OCI-LY7 (cell line): ENCODE results near the gene TLNRD1. TPM values are rescaled to one million over a fixed set of nuclear protein-coding genes. Genes with fewer than 3 reads are reported as not detected.

Experiments used
- BruUV-seq: library from RNA; stranded (reverse); fragments of 400-500 nt; replicated peaks from 2 replicates; lab custom pipeline; 2021; lab: Mats Ljungman, UMichigan
- CTCF ChIA-PET: fragments of 300-600 bp; sonication (Branson Sonifier 250); formaldehyde crosslinking; loops from one replicate; lab custom pipeline; 2022; ENCODE audit warnings: antibody characterized with exemption; ENCODE audit not compliant: unreplicated experiment; lab: Charles Lee
- POLR2A ChIA-PET: fragments of 300-600 bp; sonication (Branson Sonifier 250); formaldehyde crosslinking; loops from one replicate; lab custom pipeline; 2022; ENCODE audit warnings: antibody characterized with exemption; lab: Charles Lee
- DNase-seq: peaks from one replicate; pipeline ENCODE4 v3.0.0-alpha.2; 2015; ENCODE audit warnings: low spot score
- H2AFZ ChIP-seq: fragments of 200-600 bp; sonication (generic), shearing (Covaris generic); 2 replicates; pipeline ENCODE4 v1.6.1; 2014; ENCODE audit warnings: mild to moderate bottlenecking, antibody characterized with exemption, low read length, moderate library complexity
- H3K27ac ChIP-seq: fragments of 200-600 bp; sonication (generic); 2 replicates; pipeline ENCODE4 v1.5.1; 2014; ENCODE audit warnings: mixed run types, low read depth, mild to moderate bottlenecking, moderate library complexity, low read length, inconsistent platforms; ENCODE audit not compliant: poor library complexity, severe bottlenecking
- H3K36me3 ChIP-seq: fragments of 200-600 bp; sonication (generic); 2 replicates; pipeline ENCODE4 v1.6.1; 2014; ENCODE audit warnings: mild to moderate bottlenecking, antibody characterized with exemption, low read length, moderate library complexity, mixed read lengths; ENCODE audit not compliant: insufficient read depth
- H3K4me1 ChIP-seq: fragments of 200-600 bp; sonication (generic); 2 replicates; pipeline ENCODE4 v1.5.1; 2014; ENCODE audit warnings: mild to moderate bottlenecking, low read length; ENCODE audit not compliant: insufficient read depth, poor library complexity, severe bottlenecking
- H3K4me2 ChIP-seq: fragments of 200-600 bp; sonication (generic); 2 replicates; pipeline ENCODE4 v1.6.1; 2014; ENCODE audit warnings: mild to moderate bottlenecking, low read length
- H3K4me3 ChIP-seq: fragments of 200-600 bp; sonication (generic); 2 replicates; pipeline ENCODE4 v1.5.1; 2014; ENCODE audit warnings: mild to moderate bottlenecking, low read depth, low read length; ENCODE audit not compliant: poor library complexity, severe bottlenecking
- H3K79me2 ChIP-seq: fragments of 200-600 bp; sonication (generic); 2 replicates; pipeline ENCODE4 v1.6.1; 2016; ENCODE audit warnings: low read depth, mild to moderate bottlenecking, low read length, moderate library complexity, mixed read lengths; ENCODE audit not compliant: insufficient read depth
- H3K9me2 ChIP-seq: fragments of 200-600 bp; sonication (generic); 2 replicates; pipeline ENCODE4 v1.6.1; 2016; ENCODE audit warnings: mild to moderate bottlenecking, low read length, mixed read lengths; ENCODE audit not compliant: insufficient read depth
- H3K9me3 ChIP-seq: fragments of 200-600 bp; sonication (generic); 2 replicates; pipeline ENCODE4 v1.6.1; 2014; ENCODE audit warnings: mild to moderate bottlenecking, mixed run types, low read length, mixed read lengths
- H4K20me1 ChIP-seq: fragments of 200-600 bp; sonication (generic); 2 replicates; pipeline ENCODE4 v1.6.1; 2014; ENCODE audit warnings: mild to moderate bottlenecking, antibody characterized with exemption, low read length, moderate library complexity, mixed read lengths; ENCODE audit not compliant: insufficient read depth
- CTCF ChIP-seq: fragments of 200-600 bp; sonication (generic); conservative IDR thresholded peaks from 2 replicates; pipeline ENCODE4 v1.5.1; 2014; ENCODE audit warnings: mild to moderate bottlenecking, antibody characterized with exemption, low read length, moderate library complexity, mixed read lengths
- EZH2phosphoT487 ChIP-seq: fragments of 200-600 bp; sonication (generic); IDR thresholded peaks from 2 replicates; pipeline ENCODE4 v1.6.1; 2018; ENCODE audit warnings: low read depth, borderline replicate concordance, mild to moderate bottlenecking, mixed run types, antibody characterized with exemption, low read length, moderate library complexity, mixed read lengths
- intact Hi-C: fragments of 100-400 bp; cut with micrococcal nuclease; formaldehyde crosslinking; loops from one replicate; pipeline ENCODE4 v1.10.0; 2022; ENCODE audit not compliant: unreplicated experiment
- total RNA-seq, 2 experiments: library from RNA; depleted of rRNA in 1 of 2; stranded (reverse); fragments of >200 nt in 1 of 2; shearing (Covaris generic) in 1 of 2; gene quantifications; 2 replicates each; pipeline ENCODE4 v1.2.3, GENCODE V29; 2014 to 2022

The TLNRD1 gene
- total RNA-seq, 2 experiments from 2014 or later, result 17.4 to 19.9 TPM

- Histone ChIP-seq H3K9me2 (no peaks in the 10 kb centered on the region), H3K9me3 (no peaks in the 10 kb centered on the region), H3K4me2 (peak overlapping the region; percentile 91), H3K4me1 (peaks cover 31% of the 10 kb centered on the region), H3K27ac (peak overlapping the region; percentile 65), H3K79me2 (peaks cover 15% of the 10 kb centered on the region; the same call in 1 of the 2 replicates), H3K4me3 (peak overlapping the region; percentile 77), H2AFZ (peak overlapping the region; percentile 67; the same call in 1 of the 2 replicates), H4K20me1 (peaks cover 23% of the 10 kb centered on the region), H3K36me3 (peaks cover 19% of the 10 kb centered on the region)
- DNase-seq, result peak; percentile 51
- intact Hi-C loops, result loop anchor here (10.0 kb wide), 1 partner anchor 1043 kb away; the partner anchor contains the start of gene MEX3B
- TF ChIP-seq CTCF (no peak), EZH2phosphoT487 (no peak)
- POLR2A ChIA-PET, result interaction anchor here (0.5 to 4.1 kb wide), 7 partner anchors 8 to 24 kb away, joined by 3 to 24 read pairs (median 5); no protein-coding TSS in a partner anchor
- no TSS peak for BruUV-seq
- CTCF ChIA-PET, result interaction anchor here (0.7 kb wide), 1 partner anchor 22 kb away, joined by 4 read pairs; no protein-coding TSS in a partner anchor
Observed at GRCh38 chr15:81001152-81002008, 657 bp downstream of the TLNRD1 start.

GRCh38 chr15:81002009-81002330, 1.2 kb downstream of the TLNRD1 start:
- Histone ChIP-seq H3K27ac (no peak overlapping the region), H4K20me1 (peaks cover 25% of the 10 kb centered on the region), H3K4me1 (peaks cover 31% of the 10 kb centered on the region), H2AFZ (no peak overlapping the region), H3K9me3 (no peaks in the 10 kb centered on the region), H3K79me2 (peaks cover 15% of the 10 kb centered on the region; the same call in 1 of the 2 replicates), H3K4me3 (peak overlapping the region; percentile 77), H3K36me3 (peaks cover 19% of the 10 kb centered on the region), H3K4me2 (peak overlapping the region; percentile 91), H3K9me2 (no peaks in the 10 kb centered on the region)
- ChIA-PET POLR2A (interaction anchor here (0.6 to 4.1 kb wide), 4 partner anchors 8 to 19 kb away, joined by 3 to 24 read pairs (median 6); no protein-coding TSS in a partner anchor), CTCF (interaction anchor here (0.7 kb wide), 1 partner anchor 23 kb away, joined by 4 read pairs; no protein-coding TSS in a partner anchor)
- DNase-seq, result no peak
- BruUV-seq, result no TSS peak
- intact Hi-C loops, result loop anchor here (10.0 kb wide), 1 partner anchor 1043 kb away; the partner anchor contains the start of gene MEX3B
- TF ChIP-seq CTCF (no peak), EZH2phosphoT487 (no peak)
